Measurements from ENCODE around the gene TMEFF2.

- TF ChIP-seq POLR2A (IDR thresholded peaks at IDR 0.05; ENCODE audit: low read depth, low read length): no peak
- TF ChIP-seq TAF1 (IDR thresholded peaks at IDR 0.05; ENCODE audit: borderline replicate concordance, low read depth, low read length): no peak
Observed at GRCh38 chr2:191912764-191913163, 282.0 kb downstream of the TMEFF2 start.
